SJSA1 (cell line): ENCODE measurements around the gene NPFFR2. TPM values are rescaled to one million over a fixed set of nuclear protein-coding genes. Genes with fewer than 3 reads are reported as not detected.

Source experiments
- DNase-seq, 2 experiments: peaks; one replicate each; pipeline ENCODE4 v3.0.0-alpha.2; 2015 to 2020; ENCODE audit warnings: low spot score in 2 of 2, low read depth in 1 of 2
- H3K27ac ChIP-seq: fragments of 250-450 bp; sonication (Bioruptor Pico); 2 replicates; pipeline ENCODE4 v1.5.1; 2020; ENCODE audit warnings: mild to moderate bottlenecking, moderate library complexity
- H3K27me3 ChIP-seq: fragments of 250-450 bp; sonication (Bioruptor Pico); replicated peaks from 2 replicates; pipeline ENCODE4 v1.5.1; 2020; ENCODE audit warnings: mild to moderate bottlenecking, moderate library complexity
- H3K36me3 ChIP-seq: fragments of 250-450 bp; sonication (Bioruptor Pico); 2 replicates; pipeline ENCODE4 v1.5.1; 2020; ENCODE audit warnings: mild to moderate bottlenecking
- H3K4me1 ChIP-seq: fragments of 250-450 bp; sonication (Bioruptor Pico); replicated peaks from 2 replicates; pipeline ENCODE4 v1.6.1; 2021; ENCODE audit warnings: mild to moderate bottlenecking
- H3K4me3 ChIP-seq: fragments of 250-450 bp; sonication (Bioruptor Pico); 2 replicates; pipeline ENCODE4 v1.5.1; 2020; ENCODE audit warnings: mild to moderate bottlenecking
- H3K9me3 ChIP-seq: fragments of 250-450 bp; sonication (Bioruptor Pico); replicated peaks from 2 replicates; pipeline ENCODE4 v1.5.1; 2020; ENCODE audit warnings: mild to moderate bottlenecking
- total RNA-seq: library from RNA; depleted of rRNA; stranded (reverse); fragments of >200 nt; shearing (Covaris generic); gene quantifications from 2 replicates; pipeline ENCODE4 v1.2.3, GENCODE V29; 2014; rRNA removed

Gene NPFFR2
- total RNA-seq = not detected in 2 replicates

DNA sequence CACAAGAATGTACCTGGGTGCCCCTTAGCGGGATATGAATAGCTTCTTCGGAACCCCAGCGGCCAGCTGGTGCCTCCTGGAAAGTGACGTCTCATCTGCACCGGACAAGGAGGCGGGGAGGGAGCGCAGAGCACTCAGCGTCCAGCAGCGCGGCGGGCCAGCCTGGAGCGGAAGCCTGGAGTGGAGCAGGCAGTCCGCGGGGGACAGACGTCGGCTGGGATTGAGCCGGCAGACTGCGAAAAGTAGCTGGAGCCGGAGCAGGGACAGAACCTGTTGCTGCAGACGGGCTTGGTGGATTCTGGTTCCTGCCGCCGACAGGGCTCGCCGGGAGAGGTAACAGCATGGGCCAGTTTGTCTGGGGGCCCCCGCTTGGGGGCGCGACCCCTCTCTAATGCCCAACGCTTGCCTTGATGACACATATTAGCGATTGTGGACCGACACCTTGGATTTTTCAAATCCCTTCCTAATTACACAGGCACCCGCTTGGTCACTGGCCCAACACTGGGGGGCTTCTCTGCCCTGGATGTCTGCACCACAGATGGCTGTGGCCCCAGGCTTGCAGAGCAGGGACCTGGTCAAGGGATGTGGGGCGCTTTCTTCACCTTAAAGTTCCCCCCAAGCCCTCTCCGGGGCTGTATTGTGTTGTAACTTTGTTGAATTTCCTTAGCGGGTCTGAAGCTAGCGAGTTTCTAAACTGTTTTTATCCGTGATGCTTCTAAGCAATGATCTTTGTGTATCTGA lies at the start of gene NPFFR2:
Gene NPFFR2, plus strand, starts transcription at position 133 of the 741 bp plus-strand sequence. CDS start 96,592 bp downstream, outside the sequence.
- Histone ChIP-seq H3K27ac (no peak within 1 kb of the TSS), H3K4me3 (no peak within 1 kb of the TSS), H3K36me3 (no peaks in the 10 kb centered on the region), H3K4me1 (no peaks in the 10 kb centered on the region), H3K9me3 (no peaks in the 10 kb centered on the region), H3K27me3 (no peaks in the 10 kb centered on the region; the same call in 1 of the 2 replicates)
- DNase-seq = no peak

DNA sequence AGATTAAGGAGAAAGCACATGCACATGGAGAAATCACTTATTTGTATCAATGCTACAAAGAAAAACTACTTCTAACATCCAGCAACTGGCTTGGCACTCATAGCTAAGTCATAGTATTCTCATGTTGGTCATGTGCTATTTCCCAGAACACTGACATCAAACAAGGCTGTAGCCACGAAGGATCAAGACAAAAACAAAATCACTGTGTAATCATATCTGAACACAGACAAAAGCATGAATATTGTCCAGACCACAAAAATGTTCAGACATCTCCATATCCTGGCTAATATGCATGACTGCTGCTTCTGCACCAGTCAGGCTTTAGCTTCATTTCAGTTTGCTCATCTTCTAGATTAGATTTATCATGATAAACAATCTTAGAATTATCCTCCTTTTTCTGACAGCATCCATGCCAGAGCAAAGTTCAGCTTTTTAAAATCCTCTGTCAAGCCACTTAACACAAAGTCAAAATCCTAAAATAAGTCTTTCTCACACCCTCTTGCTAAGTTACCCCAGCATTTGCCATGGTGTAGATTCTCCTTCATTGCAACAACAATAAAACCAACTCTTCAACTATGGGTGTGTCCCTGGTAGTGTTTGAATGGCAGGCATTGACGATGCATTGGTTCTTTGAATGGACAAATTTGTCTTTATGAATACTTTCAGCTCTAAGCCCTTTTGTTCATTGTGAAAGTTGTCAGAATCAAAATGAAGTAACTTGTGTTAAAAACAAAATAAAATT lies 39.1 kb upstream of the NPFFR2 start:
- no peak overlapping the region for H3K4me3 ChIP-seq
- H3K4me1 ChIP-seq = no peaks in the 10 kb centered on the region
- no peaks in the 10 kb centered on the region for H3K27me3 ChIP-seq
- H3K27ac ChIP-seq = no peak overlapping the region
- no peak for DNase-seq
- no peaks in the 10 kb centered on the region for H3K9me3 ChIP-seq
- H3K36me3 ChIP-seq = no peaks in the 10 kb centered on the region

DNA sequence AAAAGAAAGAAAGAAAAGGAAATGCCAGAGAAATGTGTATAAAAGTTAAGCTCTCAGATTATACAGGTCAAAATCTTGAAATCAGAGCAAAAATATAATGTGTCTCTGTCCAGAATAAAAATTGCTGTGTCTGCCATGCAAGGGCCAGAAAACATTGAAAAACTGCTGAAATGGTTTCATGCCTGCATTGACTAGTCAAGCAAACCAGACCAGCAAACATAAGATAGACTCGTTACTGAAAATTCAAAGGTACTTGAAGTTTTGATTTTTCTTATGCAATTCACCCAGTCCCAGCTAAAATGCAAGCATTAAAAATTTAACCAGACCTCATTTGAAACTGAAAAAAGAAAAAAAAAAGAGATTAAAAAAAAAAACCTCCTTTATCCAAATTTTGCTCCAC lies 37.2 kb upstream of the NPFFR2 start:
- no peaks in the 10 kb centered on the region for H3K36me3 ChIP-seq
- H3K9me3 ChIP-seq = no peaks in the 10 kb centered on the region
- no peaks in the 10 kb centered on the region for H3K4me1 ChIP-seq
- no peaks in the 10 kb centered on the region for H3K27me3 ChIP-seq
- H3K4me3 ChIP-seq = no peak overlapping the region
- no peak for DNase-seq
- no peak overlapping the region for H3K27ac ChIP-seq

DNA sequence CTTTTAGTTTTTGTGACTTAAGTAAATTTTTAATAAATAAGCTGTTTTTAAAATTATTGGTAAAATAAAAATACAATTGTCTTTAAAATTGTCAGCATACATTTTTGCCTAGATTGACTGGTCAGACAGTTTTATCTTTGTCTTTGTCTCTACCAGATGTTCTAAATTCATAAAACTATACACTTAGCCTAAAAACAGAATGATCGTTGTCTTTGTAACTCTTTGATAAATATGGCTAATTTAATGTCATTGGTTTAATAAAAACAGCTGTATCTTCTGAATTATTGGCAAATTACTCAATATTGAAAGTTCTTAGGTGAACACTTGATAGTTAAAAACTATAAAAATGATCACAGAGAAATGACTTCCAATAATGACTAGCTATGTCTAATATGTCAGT lies 36.5 kb upstream of the NPFFR2 start:
- no peak for DNase-seq
- Histone ChIP-seq H3K36me3 (no peaks in the 10 kb centered on the region), H3K9me3 (no peaks in the 10 kb centered on the region), H3K27ac (no peak overlapping the region), H3K4me3 (no peak overlapping the region), H3K4me1 (no peaks in the 10 kb centered on the region), H3K27me3 (no peaks in the 10 kb centered on the region)

DNA sequence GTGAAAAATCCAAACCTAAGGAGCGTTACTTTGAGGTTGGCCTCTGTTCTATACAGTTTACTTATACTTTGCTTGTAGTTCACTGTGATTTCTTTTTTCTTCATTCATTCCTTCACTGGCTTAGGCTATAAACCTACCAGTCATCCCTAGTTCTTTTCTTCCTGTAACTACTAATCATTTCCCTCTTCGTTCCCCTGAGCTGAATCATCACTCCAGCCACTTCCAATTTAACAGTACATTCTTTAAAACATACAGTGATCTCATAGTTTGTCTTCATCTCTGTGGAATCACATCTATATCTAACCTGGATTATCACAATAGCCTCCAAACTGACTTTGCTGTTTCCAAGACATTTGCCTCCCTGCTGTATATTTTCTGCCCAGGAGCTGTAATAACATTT lies 25.2 kb upstream of the NPFFR2 start:
- Histone ChIP-seq H3K27ac (peak overlapping the region; percentile 33), H3K9me3 (no peaks in the 10 kb centered on the region), H3K4me1 (no peaks in the 10 kb centered on the region), H3K27me3 (no peaks in the 10 kb centered on the region), H3K36me3 (no peaks in the 10 kb centered on the region), H3K4me3 (no peak overlapping the region)
- peak in 1 of 2 experiments; percentile 46 for DNase-seq

DNA sequence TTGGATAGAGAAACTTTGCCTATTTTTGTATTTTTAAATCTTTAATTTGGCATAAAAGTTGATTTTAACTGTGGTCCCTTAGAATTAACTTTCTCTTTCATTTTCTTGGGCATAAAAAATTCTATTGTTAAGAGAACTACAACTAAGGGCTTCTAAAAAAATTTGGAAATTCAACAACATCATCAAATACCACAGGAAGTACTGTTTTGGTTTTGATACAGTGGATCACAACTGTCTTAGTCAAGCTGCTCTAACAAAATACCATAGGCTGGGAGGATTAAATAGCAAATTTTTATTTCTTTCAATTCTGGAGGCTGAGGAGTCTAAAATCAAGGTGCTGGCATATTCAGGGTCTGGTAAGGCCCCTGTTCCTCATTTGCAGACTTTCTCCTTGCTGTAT lies 19.9 kb upstream of the NPFFR2 start:
- no peaks in the 10 kb centered on the region for H3K27me3 ChIP-seq
- no peaks in the 10 kb centered on the region for H3K9me3 ChIP-seq
- H3K27ac ChIP-seq = no peak overlapping the region
- no peak for DNase-seq
- H3K4me3 ChIP-seq = no peak overlapping the region
- H3K36me3 ChIP-seq = no peaks in the 10 kb centered on the region
- H3K4me1 ChIP-seq = no peaks in the 10 kb centered on the region

DNA sequence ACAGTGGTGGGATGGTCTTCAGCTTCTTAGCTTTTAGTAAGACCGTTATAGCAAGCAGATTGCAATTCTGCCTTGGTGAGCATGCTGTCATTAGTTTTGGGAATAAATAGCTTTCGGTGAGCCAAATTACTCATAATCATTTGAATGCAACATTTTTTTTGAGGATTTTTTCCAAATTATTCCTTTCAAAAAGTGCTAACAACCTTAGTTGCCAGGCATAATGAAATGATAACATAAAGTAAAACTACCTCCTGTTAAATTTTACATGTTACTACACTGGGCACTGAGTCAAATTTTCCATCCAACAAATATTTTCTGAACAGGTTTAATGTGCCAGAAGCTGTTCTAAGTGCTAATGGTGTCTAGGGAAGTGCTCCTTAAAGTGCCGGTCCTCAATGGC lies 15.8 kb upstream of the NPFFR2 start:
- no peaks in the 10 kb centered on the region for H3K36me3 ChIP-seq

DNA sequence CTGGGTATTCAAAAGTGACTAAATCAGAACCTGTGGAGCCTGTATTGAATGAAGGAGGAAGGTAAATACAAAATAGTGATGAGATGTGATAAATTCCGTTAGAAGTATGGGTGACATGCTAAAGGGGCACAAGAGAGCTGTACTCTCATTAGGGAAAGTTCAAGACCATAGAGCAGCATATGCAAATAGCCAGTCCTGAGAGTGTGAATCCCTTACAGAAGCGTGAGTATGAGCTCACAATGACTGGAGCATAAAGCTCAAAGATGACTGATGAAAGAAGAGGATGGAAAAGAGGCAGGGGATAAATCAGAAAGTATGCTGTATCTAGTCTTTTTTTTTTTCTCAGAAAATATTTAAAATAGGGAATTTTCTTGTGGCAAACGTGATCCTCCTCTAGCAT lies 12.1 kb upstream of the NPFFR2 start:
- Histone ChIP-seq H3K4me3 (no peak overlapping the region), H3K4me1 (no peaks in the 10 kb centered on the region), H3K27me3 (no peaks in the 10 kb centered on the region), H3K9me3 (no peaks in the 10 kb centered on the region), H3K27ac (no peak overlapping the region), H3K36me3 (no peaks in the 10 kb centered on the region)
- no peak for DNase-seq

More for the DNA sequence above, 15.8 kb upstream of the NPFFR2 start:
- no peak for DNase-seq
- H3K4me3 ChIP-seq = no peak overlapping the region
- no peak overlapping the region for H3K27ac ChIP-seq
- no peaks in the 10 kb centered on the region for H3K4me1 ChIP-seq
- H3K9me3 ChIP-seq = no peaks in the 10 kb centered on the region
- H3K27me3 ChIP-seq = no peaks in the 10 kb centered on the region

DNA sequence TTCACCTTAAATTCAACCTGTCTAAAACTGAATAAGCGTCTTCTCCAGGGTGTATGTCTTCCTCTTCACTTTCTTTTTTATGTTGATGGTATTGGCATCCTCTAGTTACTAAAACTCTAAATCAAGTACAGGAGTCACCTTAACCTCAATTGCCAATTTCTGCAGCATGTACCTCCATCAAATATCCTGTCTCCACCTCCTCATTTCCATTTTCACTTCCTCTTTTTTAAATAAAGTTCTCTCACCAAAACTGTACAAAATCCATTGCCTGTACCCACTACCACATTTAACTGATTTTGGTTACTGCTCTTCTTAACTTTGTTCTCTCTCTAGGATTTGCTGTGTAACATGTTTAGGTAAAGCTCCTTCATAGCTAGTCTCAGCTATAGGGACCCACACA lies 9.2 kb upstream of the NPFFR2 start:
- Histone ChIP-seq H3K9me3 (no peaks in the 10 kb centered on the region), H3K36me3 (no peaks in the 10 kb centered on the region)
- DNase-seq = no peak

DNA sequence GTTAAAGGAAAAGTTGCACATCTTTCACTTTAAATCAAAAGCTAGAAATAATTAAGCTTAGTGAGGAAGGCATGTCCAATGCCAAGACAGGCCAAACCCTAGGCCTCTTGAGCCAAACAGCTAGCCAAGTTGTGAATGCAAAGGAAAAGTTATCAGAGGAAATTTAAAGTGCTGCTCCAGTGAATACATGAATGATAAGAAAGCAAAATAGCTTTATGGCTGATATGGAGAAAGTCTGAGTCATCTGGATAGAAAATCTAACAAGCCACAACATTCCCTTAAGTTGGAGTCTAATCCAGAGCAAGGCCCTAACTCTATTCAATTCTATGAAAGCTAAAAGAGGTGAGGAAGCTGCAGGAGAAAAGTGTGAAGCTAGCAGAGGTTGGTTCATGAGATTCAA lies 23.8 kb downstream of the NPFFR2 start:
- no peak overlapping the region for H3K4me3 ChIP-seq
- H3K4me1 ChIP-seq = no peaks in the 10 kb centered on the region
- H3K27me3 ChIP-seq = no peaks in the 10 kb centered on the region
- no peaks in the 10 kb centered on the region for H3K9me3 ChIP-seq
- H3K27ac ChIP-seq = no peak overlapping the region
- H3K36me3 ChIP-seq = no peaks in the 10 kb centered on the region
- DNase-seq = no peak

More for the DNA sequence above, 9.2 kb upstream of the NPFFR2 start:
- no peaks in the 10 kb centered on the region for H3K27me3 ChIP-seq
- no peak overlapping the region for H3K27ac ChIP-seq
- H3K4me3 ChIP-seq = no peak overlapping the region
- H3K4me1 ChIP-seq = no peaks in the 10 kb centered on the region

DNA sequence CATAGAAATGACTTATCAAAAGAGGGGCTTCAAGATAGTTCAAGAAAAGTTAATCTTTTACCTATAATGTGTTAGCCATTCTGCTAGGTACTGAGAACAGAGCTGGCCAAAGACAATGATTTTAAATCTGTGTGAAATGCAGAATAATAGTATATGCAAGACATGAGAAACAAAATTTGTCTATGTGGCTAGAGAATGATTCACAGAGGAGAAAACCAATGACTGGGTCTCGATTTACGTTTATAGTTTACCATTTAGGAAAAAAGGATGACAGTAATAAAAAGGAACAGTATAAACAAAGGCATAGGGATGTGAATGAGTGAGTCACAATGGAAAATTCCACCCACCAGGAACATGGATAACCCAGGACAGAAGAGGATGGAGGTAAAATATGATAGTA lies 31.9 kb downstream of the NPFFR2 start:
- Histone ChIP-seq H3K27me3 (no peaks in the 10 kb centered on the region), H3K36me3 (no peaks in the 10 kb centered on the region), H3K9me3 (no peaks in the 10 kb centered on the region), H3K4me1 (no peaks in the 10 kb centered on the region), H3K4me3 (no peak overlapping the region), H3K27ac (no peak overlapping the region)
- no peak for DNase-seq

DNA sequence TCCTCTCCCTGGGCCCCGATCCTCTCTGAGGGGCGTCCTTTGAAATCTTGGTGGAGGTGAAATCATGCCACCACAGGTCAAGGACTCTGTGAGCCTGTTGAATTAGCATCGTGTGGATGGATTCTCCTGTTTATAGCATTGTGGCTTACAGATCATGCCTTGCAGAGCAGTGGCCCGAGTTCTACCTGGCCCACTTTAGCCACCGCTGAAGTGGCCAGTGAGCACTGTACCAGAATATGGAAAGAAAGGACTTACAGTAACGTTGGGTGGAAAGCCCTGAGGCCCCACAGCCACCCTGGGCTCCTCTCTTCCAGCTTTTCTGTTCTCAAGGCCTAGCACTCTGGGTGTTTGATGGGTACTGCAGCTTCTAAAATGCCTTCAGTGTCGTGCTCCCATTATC lies 35.3 kb downstream of the NPFFR2 start:
- no peaks in the 10 kb centered on the region for H3K36me3 ChIP-seq
- no peaks in the 10 kb centered on the region for H3K27me3 ChIP-seq
- no peaks in the 10 kb centered on the region for H3K9me3 ChIP-seq
- H3K27ac ChIP-seq = no peak overlapping the region
- no peaks in the 10 kb centered on the region for H3K4me1 ChIP-seq
- DNase-seq = no peak
- no peak overlapping the region for H3K4me3 ChIP-seq

DNA sequence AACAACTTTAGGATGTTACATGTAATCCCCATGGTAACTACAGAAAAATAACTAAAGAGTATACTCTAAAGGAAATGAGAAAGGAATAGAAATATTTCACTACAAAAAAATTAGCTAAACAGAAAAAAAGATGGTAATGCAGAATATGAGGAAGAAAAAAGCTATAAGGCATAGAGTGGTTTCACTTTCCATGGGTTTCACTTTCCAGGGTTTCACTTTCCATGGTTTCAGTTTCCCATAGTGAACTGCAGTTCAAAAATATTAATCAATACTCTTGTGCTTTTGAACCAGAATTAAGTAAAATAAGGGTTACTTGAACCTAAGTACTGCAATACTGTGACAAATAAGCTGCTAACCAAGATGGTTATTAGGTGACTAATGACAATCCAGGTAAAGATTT lies 42.0 kb downstream of the NPFFR2 start:
- DNase-seq = no peak
- Histone ChIP-seq H3K4me3 (no peak overlapping the region), H3K4me1 (no peaks in the 10 kb centered on the region), H3K27me3 (no peaks in the 10 kb centered on the region), H3K27ac (no peak overlapping the region), H3K9me3 (no peaks in the 10 kb centered on the region), H3K36me3 (no peaks in the 10 kb centered on the region)

DNA sequence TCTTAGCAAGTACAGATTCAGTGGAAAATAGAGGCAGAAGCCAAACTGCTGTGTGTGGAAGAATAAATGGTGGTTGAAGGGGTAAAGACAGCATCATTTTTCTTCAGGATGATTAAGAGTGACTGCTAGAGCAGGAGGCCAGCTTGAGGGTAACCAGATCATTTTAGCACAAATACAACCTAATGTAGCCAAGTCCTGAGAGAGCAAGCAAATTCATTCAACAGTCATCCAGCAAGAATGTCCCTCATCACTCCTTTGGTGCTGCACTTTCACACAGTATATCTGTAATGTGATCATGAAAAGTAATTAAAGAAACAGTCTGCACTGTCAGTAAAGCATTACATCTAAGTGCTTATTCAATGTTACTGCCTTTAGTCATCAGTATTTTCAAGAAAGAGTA lies 44.8 kb downstream of the NPFFR2 start:
- Histone ChIP-seq H3K4me1 (no peaks in the 10 kb centered on the region), H3K27me3 (no peaks in the 10 kb centered on the region), H3K36me3 (no peaks in the 10 kb centered on the region), H3K27ac (no peak overlapping the region), H3K9me3 (no peaks in the 10 kb centered on the region), H3K4me3 (no peak overlapping the region)
- DNase-seq = no peak
